NCI-H2227 treated with DMSO at 0.1 percent for 48 hours (cell line): Measurements from ENCODE around the gene CDKAL1.

Experiments used
- DNase-seq: peaks from one replicate; lab custom pipeline; 2025; lab: John Stamatoyannopoulos, UW

CDKAL1 gene

DNA sequence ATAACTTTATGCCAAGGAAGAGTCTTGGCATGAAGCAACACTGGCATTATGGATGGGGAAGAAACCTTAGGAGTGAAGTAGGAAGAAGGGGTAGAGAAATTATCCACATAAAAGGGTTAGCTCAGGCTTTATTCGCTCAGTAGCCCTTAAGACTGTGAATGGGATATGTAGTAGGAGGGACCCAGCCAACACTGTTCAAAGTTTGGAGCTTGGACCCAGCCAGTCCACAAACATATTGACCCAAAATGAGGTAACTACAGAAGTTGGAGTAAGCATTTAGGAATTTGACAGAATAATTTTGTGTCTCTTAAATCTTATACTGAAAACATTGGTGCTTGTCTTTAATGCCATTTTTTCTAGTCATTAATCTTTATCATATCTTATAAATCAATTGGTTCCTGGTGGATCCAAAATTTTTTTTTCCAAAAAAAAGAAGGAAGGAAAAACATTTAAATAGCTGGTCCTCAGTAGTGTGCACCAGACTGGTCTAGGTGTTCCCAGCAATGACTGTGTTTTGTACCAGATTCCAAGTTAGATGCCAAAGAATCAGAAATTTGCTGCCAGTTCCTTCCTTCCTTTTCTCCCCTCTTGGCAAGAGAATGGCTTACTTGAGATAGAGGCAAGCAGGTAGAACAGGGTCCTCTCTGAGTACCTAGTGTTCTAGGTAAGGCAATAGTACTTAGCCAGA is 607.5 kb downstream of the CDKAL1 start:
- no peak for DNase-seq

GRCh38 chr6:21142741-21143140 is 608.5 kb downstream of the CDKAL1 start:
- DNase-seq, result no peak

GRCh38 chr6:21143645-21144044 is 609.4 kb downstream of the CDKAL1 start:
- DNase-seq, result no peak

- DNase-seq, result peak; percentile 70
These were observed 610.7 kb downstream of the CDKAL1 start for GRCh38 chr6:21144928-21145327.

DNA sequence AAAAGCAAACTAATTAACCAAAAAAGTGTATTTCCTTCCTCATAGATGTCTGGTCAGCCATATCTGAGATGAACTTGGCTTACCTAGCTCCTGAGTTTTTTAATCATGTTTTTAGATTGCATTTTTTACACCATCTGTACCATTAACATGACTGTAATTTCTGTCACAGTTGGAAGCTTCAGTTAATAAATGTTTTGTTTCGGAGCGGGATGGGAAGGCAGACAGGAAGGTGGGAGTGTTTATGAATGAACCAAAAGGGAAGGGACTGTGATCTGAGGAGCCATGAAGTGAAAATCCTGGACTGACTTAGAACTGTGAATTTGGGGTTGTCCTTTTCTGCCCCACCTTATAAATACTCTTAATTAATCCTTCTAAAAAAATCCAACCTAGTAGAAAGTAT is 613.7 kb downstream of the CDKAL1 start:
- DNase-seq, result no peak

- DNase-seq, result no peak
These were observed 615.2 kb downstream of the CDKAL1 start for GRCh38 chr6:21149470-21149869.

- DNase-seq, result no peak
These were observed 616.4 kb downstream of the CDKAL1 start for GRCh38 chr6:21150667-21151066.

DNA sequence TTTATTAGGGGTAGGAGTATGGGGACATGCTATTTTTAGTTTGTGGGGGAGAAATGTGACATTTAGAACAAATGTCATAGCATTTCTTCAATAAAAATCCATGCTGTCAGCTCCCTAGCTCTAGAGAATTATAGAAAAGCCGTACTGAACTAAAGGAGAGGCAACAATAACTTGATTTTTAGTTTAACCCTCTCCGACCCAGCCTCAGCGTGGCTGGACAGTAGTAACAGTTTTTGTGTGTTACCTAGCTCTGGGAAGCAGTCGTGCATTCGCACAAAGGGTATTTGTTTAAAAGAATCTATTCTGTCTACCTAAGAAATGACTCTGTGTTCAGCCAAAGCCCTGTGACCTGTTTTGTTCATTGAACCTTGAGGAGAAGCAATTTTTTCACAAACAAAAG is 616.9 kb downstream of the CDKAL1 start:
- no peak for DNase-seq

DNA sequence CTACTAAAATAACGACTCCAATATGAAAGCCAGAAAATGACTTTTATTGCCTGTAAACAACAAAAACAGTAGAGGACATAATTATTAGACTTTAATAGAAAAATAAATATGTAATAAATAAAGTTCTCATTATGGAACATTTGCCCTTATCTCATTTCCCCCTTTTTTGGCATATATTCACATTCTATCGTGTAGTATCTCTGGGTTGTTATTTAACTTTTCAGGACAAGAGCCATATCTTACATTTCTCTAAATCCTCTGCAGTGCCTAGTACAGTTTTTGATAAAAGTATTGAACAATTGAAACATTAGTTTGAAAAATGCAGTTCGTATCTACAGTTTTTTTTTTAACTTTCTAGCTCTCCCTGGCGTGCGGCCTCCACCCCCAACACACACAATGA is 617.3 kb downstream of the CDKAL1 start:
- DNase-seq, result no peak

- DNase-seq, result no peak
These were observed 623.1 kb downstream of the CDKAL1 start for GRCh38 chr6:21157186-21157929.

- DNase-seq, result peak; percentile 80
These were observed 623.9 kb downstream of the CDKAL1 start for GRCh38 chr6:21158149-21158548.

GRCh38 chr6:21158873-21159272 is 624.6 kb downstream of the CDKAL1 start:
- no peak for DNase-seq

- no peak for DNase-seq
These were observed 625.2 kb downstream of the CDKAL1 start for GRCh38 chr6:21159465-21159864.

- no peak for DNase-seq
These were observed 627.5 kb downstream of the CDKAL1 start for GRCh38 chr6:21161707-21162106.

DNA sequence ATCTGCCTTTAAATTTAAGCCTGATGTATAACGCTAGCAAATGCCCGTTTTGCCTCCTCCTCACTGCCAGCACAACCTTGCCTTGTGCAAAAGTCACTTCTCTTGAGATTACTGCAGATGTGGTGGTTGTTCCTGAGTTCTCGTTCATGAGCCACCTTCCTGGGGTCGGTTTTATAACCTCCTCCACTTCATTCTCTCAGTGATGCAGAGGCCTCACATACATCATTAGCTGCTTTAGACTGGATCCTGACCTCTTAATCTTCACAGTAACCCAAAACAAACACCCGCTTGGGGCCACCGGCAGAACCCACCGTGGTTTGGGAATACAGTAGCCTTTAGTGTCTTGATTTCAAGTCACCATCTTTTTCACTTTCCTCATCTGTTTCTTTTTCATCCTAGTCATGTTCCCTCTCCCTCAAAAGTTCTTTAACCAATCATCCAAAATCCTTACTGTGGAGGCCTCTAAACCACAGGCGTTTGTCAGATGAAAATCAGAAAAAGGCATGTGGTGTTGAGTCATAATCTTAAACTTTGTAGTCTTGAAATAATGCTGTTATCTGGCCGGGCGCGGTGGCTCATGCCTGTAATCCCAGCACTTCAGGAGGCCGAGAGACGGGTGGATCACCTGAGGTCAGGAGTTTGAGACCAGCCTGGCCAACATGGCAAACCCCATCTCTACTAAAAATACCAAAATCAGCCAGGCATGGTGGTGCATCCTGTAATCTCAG is 629.0 kb downstream of the CDKAL1 start:
- DNase-seq, result no peak

DNA sequence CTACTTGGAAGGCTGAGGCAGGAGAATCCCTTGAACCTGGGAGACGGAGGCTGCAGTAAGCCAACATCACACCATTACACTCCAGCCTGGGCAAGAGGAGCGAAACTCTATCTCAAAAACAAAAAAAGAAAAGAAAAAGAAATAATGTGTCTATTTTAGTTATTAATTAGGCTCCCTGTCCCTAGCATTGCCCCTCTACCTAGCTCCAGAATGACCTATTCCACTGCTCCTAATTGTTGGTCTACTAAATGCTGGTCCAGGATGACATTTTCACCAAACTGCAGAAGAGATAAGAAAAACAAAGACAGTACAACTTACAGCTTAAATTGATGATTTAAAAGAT is 629.6 kb downstream of the CDKAL1 start:
- DNase-seq, result no peak

- DNase-seq, result no peak
These were observed 630.6 kb downstream of the CDKAL1 start for GRCh38 chr6:21164768-21165326.

DNA sequence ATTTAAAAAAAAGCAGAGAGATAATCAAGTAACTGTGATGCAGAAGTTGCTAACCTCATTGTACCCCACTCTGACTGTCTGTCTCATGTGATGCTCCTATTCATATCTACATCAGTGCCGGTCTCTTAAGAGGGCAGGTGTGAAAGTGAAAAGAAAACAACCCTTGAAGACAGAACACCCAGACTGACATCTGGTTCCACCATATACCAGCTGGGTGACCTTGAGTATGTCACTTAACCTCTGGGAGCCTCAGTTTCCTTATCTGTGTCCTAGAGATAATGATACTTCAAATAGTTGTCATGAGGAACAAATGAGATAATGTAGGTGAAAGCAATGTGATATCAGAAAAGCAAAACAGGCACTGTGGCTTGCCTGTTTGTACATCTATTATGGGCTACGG is 632.5 kb downstream of the CDKAL1 start:
- no peak for DNase-seq

- DNase-seq, result no peak
These were observed 633.5 kb downstream of the CDKAL1 start for GRCh38 chr6:21167790-21168189.

DNA sequence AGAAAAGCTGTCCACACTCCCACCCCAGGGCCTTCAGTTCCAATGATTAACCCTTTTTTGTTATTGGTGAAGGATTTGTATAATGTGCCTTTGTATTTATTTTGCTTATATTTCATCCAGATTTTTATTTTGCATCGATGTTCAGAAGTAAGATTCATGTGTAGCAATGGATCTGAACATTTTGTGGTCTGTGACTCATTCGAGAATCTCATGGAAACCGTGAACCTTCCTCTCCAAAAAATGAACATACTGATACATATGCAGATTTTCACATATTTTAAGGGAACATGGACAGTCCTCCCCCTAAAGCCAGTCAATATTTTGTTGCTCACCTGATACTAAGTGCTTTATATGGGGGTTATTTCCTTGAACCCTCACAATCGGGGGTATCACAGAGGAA is 637.5 kb downstream of the CDKAL1 start:
- no peak for DNase-seq

- DNase-seq, result no peak
These were observed 638.8 kb downstream of the CDKAL1 start for GRCh38 chr6:21173031-21173430.

GRCh38 chr6:21173678-21174077 is 639.4 kb downstream of the CDKAL1 start:
- DNase-seq, result no peak

GRCh38 chr6:21176197-21176596 is 641.9 kb downstream of the CDKAL1 start:
- DNase-seq, result no peak
